ENCODE results near the gene KCNK6. TPM values are rescaled to one million over a fixed set of nuclear protein-coding genes. Genes with fewer than 3 reads are reported as not detected.
"Not testable (repeated sequence)": the region's sequence is repeated elsewhere in the genome, so short reads cannot be mapped to it uniquely, and the experiment has no call there.

KCNK6 gene
- total RNA-seq, 1 donor, result 5.4 TPM

DNA sequence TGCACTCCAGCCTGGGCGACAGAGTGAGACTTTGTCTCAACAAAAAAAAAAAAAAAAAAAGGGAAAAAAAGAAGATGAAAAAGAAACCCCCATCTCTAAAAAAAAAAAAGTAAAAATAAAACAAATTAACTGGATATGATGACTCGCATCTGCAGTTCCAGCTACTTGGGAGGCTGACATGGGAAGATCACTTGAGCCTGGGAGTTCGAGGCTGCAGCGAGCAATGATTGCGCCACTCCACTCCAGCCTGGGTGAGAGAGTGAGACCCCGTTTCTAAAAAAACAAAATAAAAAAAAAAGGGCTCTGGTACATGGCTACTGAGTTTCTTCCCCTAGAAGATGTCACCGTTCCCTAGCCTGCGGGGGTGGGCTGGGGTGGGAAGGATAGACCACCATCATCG lies 13.6 kb downstream of the KCNK6 start:
- Histone ChIP-seq H3K27me3 (ENCODE audit: insufficient read depth, low read length) (no peaks in the 10 kb centered on the region), H3K36me3 (ENCODE audit: insufficient read depth, low read length) (peaks cover 6% of the 10 kb centered on the region), H4K20me1 (ENCODE audit: insufficient read depth, low read length) (no peaks in the 10 kb centered on the region), H3K4me1 (ENCODE audit: insufficient read depth, low read length) (peaks cover 3% of the 10 kb centered on the region), H3K79me2 (ENCODE audit: insufficient read depth, low read length) (no peaks in the 10 kb centered on the region), H3K4me2 (ENCODE audit: insufficient read depth, low read length) (no peak overlapping the region), H2AFZ (ENCODE audit: low read length) (no peak overlapping the region), H3K9me3 (ENCODE audit: low read depth, low read length) (no peaks in the 10 kb centered on the region), H3K4me3 (ENCODE audit: insufficient read depth, low read length) (no peak overlapping the region), H3K27ac (ENCODE audit: low read depth, low read length) (no peak overlapping the region)
- TF ChIP-seq, protein P1, sequence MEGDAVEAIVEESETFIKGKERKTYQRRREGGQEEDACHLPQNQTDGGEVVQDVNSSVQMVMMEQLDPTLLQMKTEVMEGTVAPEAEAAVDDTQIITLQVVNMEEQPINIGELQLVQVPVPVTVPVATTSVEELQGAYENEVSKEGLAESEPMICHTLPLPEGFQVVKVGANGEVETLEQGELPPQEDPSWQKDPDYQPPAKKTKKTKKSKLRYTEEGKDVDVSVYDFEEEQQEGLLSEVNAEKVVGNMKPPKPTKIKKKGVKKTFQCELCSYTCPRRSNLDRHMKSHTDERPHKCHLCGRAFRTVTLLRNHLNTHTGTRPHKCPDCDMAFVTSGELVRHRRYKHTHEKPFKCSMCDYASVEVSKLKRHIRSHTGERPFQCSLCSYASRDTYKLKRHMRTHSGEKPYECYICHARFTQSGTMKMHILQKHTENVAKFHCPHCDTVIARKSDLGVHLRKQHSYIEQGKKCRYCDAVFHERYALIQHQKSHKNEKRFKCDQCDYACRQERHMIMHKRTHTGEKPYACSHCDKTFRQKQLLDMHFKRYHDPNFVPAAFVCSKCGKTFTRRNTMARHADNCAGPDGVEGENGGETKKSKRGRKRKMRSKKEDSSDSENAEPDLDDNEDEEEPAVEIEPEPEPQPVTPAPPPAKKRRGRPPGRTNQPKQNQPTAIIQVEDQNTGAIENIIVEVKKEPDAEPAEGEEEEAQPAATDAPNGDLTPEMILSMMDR (IDR thresholded peaks at IDR 0.05; ENCODE audit: extremely low read depth, low read depth, low read length), result no peak
- no peak for DNase-seq (ENCODE audit: insufficient read length, low spot score, missing footprints)

DNA sequence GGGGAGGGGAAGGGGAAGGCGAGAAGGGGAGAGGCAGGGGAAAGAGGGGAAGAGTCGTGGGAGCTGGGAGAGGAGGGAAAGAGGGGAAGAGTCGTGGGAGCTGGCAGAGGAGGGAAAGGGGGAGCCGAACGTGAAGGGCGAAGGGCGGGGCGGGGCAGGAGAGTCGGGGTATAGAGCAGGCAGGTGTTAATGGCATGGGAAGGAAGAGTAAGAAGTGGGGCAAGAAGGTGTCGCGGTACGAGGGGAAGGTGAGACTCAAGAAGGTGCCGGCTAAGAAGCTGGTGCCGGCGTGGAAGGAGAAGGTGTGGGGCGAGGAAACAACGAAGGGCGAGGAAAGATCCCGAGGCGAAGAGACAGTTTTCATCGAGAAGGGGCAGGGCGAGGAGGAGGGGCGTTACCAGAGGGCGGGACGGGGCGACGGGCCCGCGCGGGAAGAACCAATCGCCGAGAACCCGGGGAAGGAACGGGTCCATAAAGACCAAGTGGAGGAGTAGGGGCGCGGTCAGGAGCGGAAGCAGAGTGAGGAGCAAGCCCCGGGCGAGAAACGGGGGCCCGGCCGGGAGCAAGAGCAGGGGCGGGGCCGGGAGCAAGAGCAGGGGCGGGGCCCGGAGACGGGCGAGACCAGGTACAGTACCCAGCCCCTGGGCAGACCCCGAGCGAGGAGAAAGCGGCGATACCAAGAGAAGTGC lies 16.4 kb downstream of the KCNK6 start:
- H3K4me2 ChIP-seq (ENCODE audit: insufficient read depth, low read length), result peak overlapping the region; percentile 99
- no peaks in the 10 kb centered on the region for H4K20me1 ChIP-seq (ENCODE audit: insufficient read depth, low read length)
- no peaks in the 10 kb centered on the region for H3K36me3 ChIP-seq (ENCODE audit: insufficient read depth, low read length)
- peak overlapping the region; percentile 32 for H3K27ac ChIP-seq (ENCODE audit: low read depth, low read length)
- DNase-seq (ENCODE audit: insufficient read length, low spot score, missing footprints), result peak; percentile 99
- H3K9me3 ChIP-seq (ENCODE audit: low read depth, low read length), result no peaks in the 10 kb centered on the region
- no peaks in the 10 kb centered on the region for H3K79me2 ChIP-seq (ENCODE audit: insufficient read depth, low read length)
- peaks cover 3% of the 10 kb centered on the region for H3K4me1 ChIP-seq (ENCODE audit: insufficient read depth, low read length)
- H3K4me3 ChIP-seq (ENCODE audit: insufficient read depth, low read length), result peak overlapping the region; percentile 91
- H3K27me3 ChIP-seq (ENCODE audit: insufficient read depth, low read length), result no peaks in the 10 kb centered on the region
- peak overlapping the region; percentile 98 for H2AFZ ChIP-seq (ENCODE audit: low read length)
- TF ChIP-seq, protein P1 (IDR thresholded peaks at IDR 0.05; ENCODE audit: extremely low read depth, low read depth, low read length), result no peak

DNA sequence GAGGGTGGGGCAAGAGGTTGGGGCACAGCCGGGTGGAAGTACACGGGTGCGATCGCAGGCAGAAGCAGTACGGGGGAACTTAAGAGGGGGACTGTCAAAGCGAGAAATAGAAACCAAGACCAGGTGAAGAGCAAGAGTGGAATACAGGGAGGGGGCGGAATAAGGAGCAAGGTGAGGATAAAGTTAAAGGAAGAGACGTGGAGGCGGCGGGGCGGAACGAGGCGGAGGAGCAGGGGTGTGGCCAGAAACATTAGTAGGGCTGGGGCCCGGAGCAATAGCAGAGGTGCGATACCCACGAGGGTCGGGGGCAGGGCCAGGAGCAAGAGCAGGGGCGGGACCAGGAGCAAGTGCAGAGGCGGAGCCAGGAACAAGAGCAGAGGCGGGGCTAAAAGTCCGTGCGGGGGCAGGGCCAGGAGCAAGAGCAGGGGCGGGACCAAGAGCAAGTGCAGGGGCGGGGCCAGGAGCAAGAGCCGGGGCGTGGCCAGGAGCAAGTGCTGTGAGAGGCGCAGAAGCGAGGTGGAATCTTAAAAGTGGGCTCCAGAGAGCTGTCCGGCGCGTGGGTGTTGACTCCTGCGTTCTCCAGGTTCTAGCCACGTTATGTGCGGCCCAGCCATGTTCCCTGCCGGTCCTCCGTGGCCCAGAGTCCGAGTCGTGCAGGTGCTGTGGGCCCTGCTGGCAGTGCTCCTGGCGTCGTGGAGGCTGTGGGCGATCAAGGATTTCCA lies 17.2 kb downstream of the KCNK6 start:
- TF ChIP-seq, protein P1 (IDR thresholded peaks at IDR 0.05; ENCODE audit: extremely low read depth, low read depth, low read length), result no peak
- H3K79me2 ChIP-seq (ENCODE audit: insufficient read depth, low read length), result no peaks in the 10 kb centered on the region
- H3K27ac ChIP-seq (ENCODE audit: low read depth, low read length), result no peak overlapping the region

DNA sequence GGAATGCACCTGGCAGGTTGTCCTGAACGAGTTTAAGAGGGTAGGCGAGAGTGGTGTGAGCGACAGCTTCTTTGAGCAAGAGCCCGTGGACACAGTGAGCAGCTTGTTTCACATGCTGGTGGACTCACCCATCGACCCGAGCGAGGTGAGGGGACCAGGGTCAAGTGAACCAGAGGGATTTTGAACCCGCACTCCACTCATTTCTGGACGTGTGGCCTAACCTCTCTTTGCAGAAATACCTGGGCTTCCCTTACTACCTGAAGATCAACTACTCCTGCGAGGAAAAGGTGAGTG lies 17.7 kb downstream of the KCNK6 start:
- Histone ChIP-seq H3K36me3 (ENCODE audit: insufficient read depth, low read length) (no peaks in the 10 kb centered on the region), H3K27ac (ENCODE audit: low read depth, low read length) (no peak overlapping the region), H3K4me1 (ENCODE audit: insufficient read depth, low read length) (peaks cover 3% of the 10 kb centered on the region), H3K79me2 (ENCODE audit: insufficient read depth, low read length) (no peaks in the 10 kb centered on the region), H4K20me1 (ENCODE audit: insufficient read depth, low read length) (no peaks in the 10 kb centered on the region), H2AFZ (ENCODE audit: low read length) (peak overlapping the region; percentile 98), H3K9me3 (ENCODE audit: low read depth, low read length) (no peaks in the 10 kb centered on the region), H3K4me2 (ENCODE audit: insufficient read depth, low read length) (peak overlapping the region; percentile 99), H3K4me3 (ENCODE audit: insufficient read depth, low read length) (peak overlapping the region; percentile 91), H3K27me3 (ENCODE audit: insufficient read depth, low read length) (no peaks in the 10 kb centered on the region)
- TF ChIP-seq, protein P1 (IDR thresholded peaks at IDR 0.05; ENCODE audit: extremely low read depth, low read depth, low read length), result no peak
- DNase-seq (ENCODE audit: insufficient read length, low spot score, missing footprints), result peak; percentile 56

More for the DNA sequence above, 17.2 kb downstream of the KCNK6 start:
- peak; percentile 93 for DNase-seq (ENCODE audit: insufficient read length, low spot score, missing footprints)
- Histone ChIP-seq H3K4me3 (ENCODE audit: insufficient read depth, low read length) (peak overlapping the region; percentile 91), H3K36me3 (ENCODE audit: insufficient read depth, low read length) (no peaks in the 10 kb centered on the region), H3K27me3 (ENCODE audit: insufficient read depth, low read length) (no peaks in the 10 kb centered on the region), H4K20me1 (ENCODE audit: insufficient read depth, low read length) (no peaks in the 10 kb centered on the region), H2AFZ (ENCODE audit: low read length) (peak overlapping the region; percentile 98), H3K4me1 (ENCODE audit: insufficient read depth, low read length) (peaks cover 3% of the 10 kb centered on the region), H3K9me3 (ENCODE audit: low read depth, low read length) (no peaks in the 10 kb centered on the region), H3K4me2 (ENCODE audit: insufficient read depth, low read length) (peak overlapping the region; percentile 99)

DNA sequence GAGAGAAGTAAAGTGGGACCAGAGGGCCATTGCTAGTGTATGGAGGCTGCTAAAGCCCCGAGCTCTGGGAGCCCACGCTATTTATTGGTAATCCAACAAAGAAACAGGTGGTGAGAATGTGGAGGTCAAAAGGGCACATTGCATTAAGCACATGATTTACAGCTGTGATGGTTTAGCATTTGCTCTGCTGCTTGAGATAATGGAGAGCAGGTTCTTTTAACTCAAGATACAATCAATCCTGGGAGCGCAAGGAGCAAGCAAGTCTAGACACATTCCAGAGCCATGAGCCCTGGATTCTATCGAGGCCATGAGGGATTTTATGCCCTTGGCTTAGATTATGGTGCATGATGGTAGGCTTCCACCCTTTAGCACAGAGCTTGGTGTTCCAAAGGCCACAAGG lies 19.4 kb downstream of the KCNK6 start:
- not testable (repeated sequence) for H3K36me3 ChIP-seq (ENCODE audit: insufficient read depth, low read length); H2AFZ ChIP-seq (ENCODE audit: low read length); H3K79me2 ChIP-seq (ENCODE audit: insufficient read depth, low read length); H3K4me3 ChIP-seq (ENCODE audit: insufficient read depth, low read length); H3K27me3 ChIP-seq (ENCODE audit: insufficient read depth, low read length); DNase-seq (ENCODE audit: insufficient read length, low spot score, missing footprints); H3K4me1 ChIP-seq (ENCODE audit: insufficient read depth, low read length); H3K27ac ChIP-seq (ENCODE audit: low read depth, low read length); H3K4me2 ChIP-seq (ENCODE audit: insufficient read depth, low read length); H4K20me1 ChIP-seq (ENCODE audit: insufficient read depth, low read length); H3K9me3 ChIP-seq (ENCODE audit: low read depth, low read length)

Measured in osteoblast (primary cell).